ENCODE measurements around the gene EFEMP2.
"Not testable (repeated sequence)": the region's sequence is repeated elsewhere in the genome, so short reads cannot be mapped to it uniquely, and the experiment has no call there.

EFEMP2 gene

GRCh38 chr11:65850217-65851082 is 22.1 kb downstream of the EFEMP2 start:
- H3K4me3 ChIP-seq, result no peak overlapping the region
- DNase-seq (ENCODE audit: low spot score), result no peak
- no peak for TF ChIP-seq CTCF (IDR thresholded peaks at IDR 0.05)
- no peak overlapping the region for H3K27ac ChIP-seq

- Histone ChIP-seq H3K27ac (no peak overlapping the region), H3K4me3 (no peak overlapping the region)
- no peak for DNase-seq (ENCODE audit: low spot score)
- TF ChIP-seq CTCF (IDR thresholded peaks at IDR 0.05), result no peak
Measured at GRCh38 chr11:65849771-65850216, 22.8 kb downstream of the EFEMP2 start.

- DNase-seq (ENCODE audit: low spot score), result no peak
- Histone ChIP-seq H3K27ac (no peak overlapping the region), H3K4me3 (no peak overlapping the region)
- no peak for TF ChIP-seq CTCF (IDR thresholded peaks at IDR 0.05)
Measured at GRCh38 chr11:65849366-65849765, 23.2 kb downstream of the EFEMP2 start.

- not testable (repeated sequence) for DNase-seq (ENCODE audit: low spot score); H3K27ac ChIP-seq; H3K4me3 ChIP-seq
Measured at GRCh38 chr11:65848693-65849092, 23.9 kb downstream of the EFEMP2 start.

GRCh38 chr11:65847746-65848145 is 24.9 kb downstream of the EFEMP2 start:
- no peak overlapping the region for H3K27ac ChIP-seq
- H3K4me3 ChIP-seq, result no peak overlapping the region
- no peak for TF ChIP-seq CTCF (IDR thresholded peaks at IDR 0.05)
- DNase-seq (ENCODE audit: low spot score), result no peak

- DNase-seq (ENCODE audit: low spot score), result no peak
- no peak for TF ChIP-seq CTCF (IDR thresholded peaks at IDR 0.05)
- Histone ChIP-seq H3K4me3 (no peak overlapping the region), H3K27ac (no peak overlapping the region)
Measured at GRCh38 chr11:65844231-65844872, 28.2 kb downstream of the EFEMP2 start.

GRCh38 chr11:65843811-65844210 is 28.8 kb downstream of the EFEMP2 start:
- Histone ChIP-seq H3K4me3 (no peak overlapping the region), H3K27ac (no peak overlapping the region)
- DNase-seq (ENCODE audit: low spot score), result no peak
- no peak for TF ChIP-seq CTCF (IDR thresholded peaks at IDR 0.05)

All from coronary artery (tissue), 2 donors.